Adrenal gland (tissue), 12 donors: Measurements from ENCODE around the gene LGALS16. TPM values are rescaled to one million over a fixed set of nuclear protein-coding genes. Genes with fewer than 3 reads are reported as not detected.

Experiments
- DNase-seq, 7 donors: peaks; one replicate each; pipeline ENCODE4 v3.0.0-alpha.2; 2019 to 2020
- H3K27ac ChIP-seq, 5 donors: fragments of 200-600 bp; sonication (generic) in 4 of 5; 1 replicate in 3 of 5; 2 replicates in 2 of 5; pipeline versions ENCODE4 v1.5.1 to v1.8.0; 2016 to 2020; ENCODE audit warnings: mild to moderate bottlenecking in 1 of 5
- H3K27me3 ChIP-seq: fragments of 200-600 bp; 2 replicates; pipeline ENCODE4 v1.8.0; 2021
- H3K36me3 ChIP-seq, 2 donors: fragments of 200-600 bp; replicated peaks in 1 of 2; 1 replicate in 1 of 2; 2 replicates in 1 of 2; pipeline versions ENCODE4 v1.5.1 to v1.8.0; 2018 to 2022
- H3K4me1 ChIP-seq, 2 donors: fragments of 200-600 bp; replicated peaks in 1 of 2; 1 replicate in 1 of 2; 2 replicates in 1 of 2; pipeline versions ENCODE4 v1.5.1 to v1.8.0; 2018 to 2021
- H3K4me3 ChIP-seq, 4 donors: fragments of 200-600 bp; sonication (generic) in 3 of 4; one replicate each; pipeline ENCODE4 v1.5.1; 2016 to 2018
- H3K9me3 ChIP-seq, 3 donors: fragments of 200-600 bp; sonication (generic) in 1 of 3; replicated peaks in 1 of 3; 1 replicate in 2 of 3; 2 replicates in 1 of 3; pipeline versions ENCODE4 v1.5.1 to v1.8.0; 2016 to 2021
- POLR2A ChIP-seq, 2 donors: fragments of 450-650 bp; IDR thresholded peaks; one replicate each; pipeline ENCODE4 v1.6.1; 2017; ENCODE audit warnings: antibody characterized with exemption in 2 of 2, mild to moderate bottlenecking in 2 of 2, moderate library complexity in 1 of 2
- WGBS, 4 donors: extraction: QIAGEN DNeasy Blood & Tissue Kit in 2 of 4; methylation state at CpG; one replicate each; pipeline versions ENCODE4 v1.1.5 to v1.1.7; 2013 to 2017; 5-methylcytosine and 5-hydroxymethylcytosine counted together
- intact Hi-C, 2 donors: fragments of 100-400 bp; cut with DNase I; formaldehyde crosslinking; loops; one replicate each; pipeline versions ENCODE4 v1.14.1 to v1.15.0; 2022 to 2023
- polyA plus RNA-seq, 3 donors: library from polyadenylated mRNA; stranded (reverse); fragments of 200-250 nt in 2 of 3; fragments of 350-450 nt in 1 of 3; fragmentation: Illumina TruSeq in 1 of 3; extraction: RNeasy Lipid Tissue Mini Kit (QIAGEN cat#74804) in 1 of 3; gene quantifications; one replicate each; pipeline ENCODE4 v1.2.3, GENCODE V29; 2013 to 2014
- total RNA-seq, 9 donors: library from RNA; depleted of rRNA in 4 of 9; stranded (reverse); fragments of >200 nt in 4 of 9; fragments of 120-200 nt in 1 of 9; fragmentation: NEBNext Ultra II Directional in 1 of 9; extraction: Animal tissue kit (Norgen Biotek cat#: 25700) in 1 of 9; gene quantifications; one replicate each; pipeline versions ENCODE4 v1.1.0 to v1.2.4, GENCODE V29; 2013 to 2023
- TF ChIP-seq, protein P1 (sequence below), 6 experiments: fragments of 450-650 bp in 4 of 6; fragments of 200-600 bp in 2 of 6; sonication (generic) in 1 of 6; IDR thresholded peaks; 1 replicate in 5 of 6; 2 replicates in 1 of 6; pipeline versions ENCODE4 v1.5.1 to v1.8.0; 2016 to 2021; ENCODE audit warnings: antibody characterized with exemption in 6 of 6, mild to moderate bottlenecking in 2 of 6, moderate library complexity in 1 of 6
- donor health status: healthy with polysubstance abuse.
- donor health status: Bipolar disorder and iron deficiency.
- donor health status: DM: yes; HTN: yes; CAD: no.
- donor health status: DM: no; HTN: no; CAD: no.
- donor health status: DM: no; HTN: no; CAD: no.
- donor health status: DM: yes; HTN: yes; CAD: no.

Gene LGALS16
- total and polyA plus RNA-seq, 12 donors: 1.4 TPM; not detected in 11

- Histone ChIP-seq H3K9me3 (no peaks in the 10 kb centered on the region), H3K4me3 (no peak overlapping the region), H3K4me1 (no peaks in the 10 kb centered on the region), H3K36me3 (no peaks in the 10 kb centered on the region), H3K27ac (no peak overlapping the region), H3K27me3 (peaks cover 10% of the 10 kb centered on the region)
- WGBS, 4 donors: 58 to 65% (median 59%) methylated on average over 5 of the region's 5 CpGs
- intact Hi-C loops: no loop called here
- TF ChIP-seq, protein P1, sequence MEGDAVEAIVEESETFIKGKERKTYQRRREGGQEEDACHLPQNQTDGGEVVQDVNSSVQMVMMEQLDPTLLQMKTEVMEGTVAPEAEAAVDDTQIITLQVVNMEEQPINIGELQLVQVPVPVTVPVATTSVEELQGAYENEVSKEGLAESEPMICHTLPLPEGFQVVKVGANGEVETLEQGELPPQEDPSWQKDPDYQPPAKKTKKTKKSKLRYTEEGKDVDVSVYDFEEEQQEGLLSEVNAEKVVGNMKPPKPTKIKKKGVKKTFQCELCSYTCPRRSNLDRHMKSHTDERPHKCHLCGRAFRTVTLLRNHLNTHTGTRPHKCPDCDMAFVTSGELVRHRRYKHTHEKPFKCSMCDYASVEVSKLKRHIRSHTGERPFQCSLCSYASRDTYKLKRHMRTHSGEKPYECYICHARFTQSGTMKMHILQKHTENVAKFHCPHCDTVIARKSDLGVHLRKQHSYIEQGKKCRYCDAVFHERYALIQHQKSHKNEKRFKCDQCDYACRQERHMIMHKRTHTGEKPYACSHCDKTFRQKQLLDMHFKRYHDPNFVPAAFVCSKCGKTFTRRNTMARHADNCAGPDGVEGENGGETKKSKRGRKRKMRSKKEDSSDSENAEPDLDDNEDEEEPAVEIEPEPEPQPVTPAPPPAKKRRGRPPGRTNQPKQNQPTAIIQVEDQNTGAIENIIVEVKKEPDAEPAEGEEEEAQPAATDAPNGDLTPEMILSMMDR (IDR thresholded peaks at IDR 0.05): no peak
- TF ChIP-seq POLR2A (IDR thresholded peaks at IDR 0.05): no peak
- DNase-seq: no peak
Measured at GRCh38 chr19:39701291-39701690, 45.6 kb downstream of the LGALS16 start.

DNA sequence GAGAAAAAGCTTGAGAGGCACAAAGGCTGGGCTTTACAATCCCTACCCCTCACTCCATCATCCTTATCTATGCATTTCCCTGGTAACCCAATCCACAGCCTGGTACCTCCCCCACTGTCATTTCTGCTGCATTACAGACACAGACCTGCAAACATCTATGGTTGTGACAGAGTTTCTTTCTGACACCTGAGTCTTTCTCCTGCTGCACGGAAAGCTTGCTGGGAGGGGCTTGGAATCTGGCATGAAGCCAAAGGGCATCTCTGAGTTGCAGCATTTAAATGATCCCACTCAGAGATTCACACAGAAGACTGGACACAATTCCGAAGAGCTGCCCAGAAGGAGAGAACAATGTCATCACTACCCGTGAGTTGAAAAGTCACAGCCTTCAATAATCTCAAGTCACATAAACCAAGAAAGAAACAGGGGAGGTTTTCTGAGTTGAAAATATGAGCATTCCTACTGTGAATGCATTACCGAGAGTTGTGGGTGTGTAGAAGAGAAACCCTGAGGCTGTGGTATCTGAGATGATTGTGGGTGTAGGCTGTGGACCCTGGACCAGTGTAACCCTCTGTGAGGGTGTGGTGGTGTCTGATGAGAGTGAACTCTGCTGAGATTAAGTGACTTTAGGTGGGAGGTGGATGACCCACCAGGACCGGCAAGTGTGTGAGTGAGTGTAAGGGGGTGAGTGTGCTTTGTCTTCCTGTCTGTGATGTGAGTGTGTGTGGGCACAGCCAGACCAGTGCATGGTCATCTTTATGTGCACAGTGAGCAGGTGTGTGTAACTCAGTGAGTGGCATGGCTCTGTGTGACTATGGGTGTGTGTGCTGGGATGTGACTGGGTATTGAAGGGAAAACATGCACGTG lies 48.7 kb downstream of the LGALS16 start, which contains the start of gene LGALS14:
LGALS14 (plus strand) TSS at position 301 of the 864 bp plus-strand sequence; CDS start at position 349, 48 bp downstream.
- intact Hi-C loops: no loop called here
- no peaks in the 10 kb centered on the region for H3K9me3 ChIP-seq
- no peak for DNase-seq
- no peaks in the 10 kb centered on the region for H3K4me1 ChIP-seq
- no peak for TF ChIP-seq POLR2A (IDR thresholded peaks at IDR 0.05)
- TF ChIP-seq, protein P1 (IDR thresholded peaks at IDR 0.05): no peak
- WGBS, 4 donors: 47 to 53% (median 50%) methylated on average over 6 of the region's 6 CpGs
- H3K4me3 ChIP-seq: no peak within 1 kb of the TSS
- no peak within 1 kb of the TSS for H3K27ac ChIP-seq
- H3K36me3 ChIP-seq: no peaks in the 10 kb centered on the region
- H3K27me3 ChIP-seq: peaks cover 10% of the 10 kb centered on the region

GRCh38 chr19:39705578-39706188 lies 50.0 kb downstream of the LGALS16 start:
- Histone ChIP-seq H3K4me3 (no peak overlapping the region), H3K9me3 (no peaks in the 10 kb centered on the region), H3K36me3 (no peaks in the 10 kb centered on the region), H3K27ac (no peak overlapping the region), H3K27me3 (no peaks in the 10 kb centered on the region), H3K4me1 (no peaks in the 10 kb centered on the region)
- WGBS, 4 donors: 42 to 52% (median 48%) methylated on average over 8 of the region's 8 CpGs
- TF ChIP-seq POLR2A (IDR thresholded peaks at IDR 0.05): no peak
- intact Hi-C loops: no loop called here
- no peak for DNase-seq

DNA sequence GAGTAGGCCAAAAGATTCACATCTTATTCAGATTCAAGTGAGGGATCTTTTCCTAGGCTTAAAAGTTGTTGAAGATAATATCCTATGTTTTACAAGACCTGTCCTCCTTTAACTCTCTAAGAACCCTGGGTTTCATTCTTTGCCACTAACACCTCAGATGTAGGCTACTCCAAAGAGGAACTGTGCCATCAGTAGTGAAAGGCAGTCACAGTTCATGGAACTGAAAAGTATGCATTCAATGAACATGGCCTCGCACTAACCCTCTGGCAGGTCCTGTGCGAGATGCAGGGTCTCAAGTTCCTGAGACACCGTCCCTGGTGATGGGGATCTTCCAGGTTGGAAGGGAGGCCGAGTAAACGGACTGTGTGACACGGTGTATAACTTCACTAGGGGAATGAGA lies 52.9 kb downstream of the LGALS16 start:
- Histone ChIP-seq H3K27ac (no peak overlapping the region), H3K4me3 (no peak overlapping the region), H3K4me1 (no peaks in the 10 kb centered on the region), H3K36me3 (no peaks in the 10 kb centered on the region), H3K9me3 (no peaks in the 10 kb centered on the region), H3K27me3 (no peaks in the 10 kb centered on the region)
- 71 to 79% (median 75%) methylated on average over 6 of the region's 6 CpGs for WGBS, 4 donors
- intact Hi-C loops: no loop called here
- no peak for DNase-seq
- TF ChIP-seq, protein P1 (IDR thresholded peaks at IDR 0.05): no peak
- no peak for TF ChIP-seq POLR2A (IDR thresholded peaks at IDR 0.05)
